ENCODE measurements around the gene CCDC34. TPM values are rescaled to one million over a fixed set of nuclear protein-coding genes. Genes with fewer than 3 reads are reported as not detected.

CCDC34 gene
- total RNA-seq, 3 donors from 2014 or later (not counting 1 experiment from before 2014, with no cell fraction given), result 0.99 to 3.0 (median 1.2) TPM

DNA sequence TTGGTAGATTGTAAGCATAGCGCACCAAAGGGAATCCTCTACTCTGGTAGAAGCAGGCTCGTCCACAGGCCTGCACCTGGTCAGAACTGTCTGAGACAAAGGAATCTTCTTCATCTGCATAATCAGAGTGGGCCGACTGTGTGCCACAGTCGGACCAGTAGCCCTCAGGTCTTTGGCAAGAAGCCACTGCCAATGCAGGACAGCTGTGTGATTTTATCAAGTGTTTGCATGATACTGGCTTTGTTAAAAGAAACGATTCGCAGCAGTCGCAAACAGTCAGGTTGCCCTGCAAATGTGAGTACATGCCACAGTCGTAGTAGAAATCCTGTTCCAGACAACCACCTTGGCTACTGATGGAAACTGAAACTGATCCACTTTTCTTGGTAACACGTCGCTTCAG lies 4.9 kb upstream of the CCDC34 start:
- H3K9me3 ChIP-seq (ENCODE audit: control insufficient read depth, insufficient read depth, low read length), result no peaks in the 10 kb centered on the region
- peaks cover under 1% of the 10 kb centered on the region for H3K4me1 ChIP-seq (ENCODE audit: control insufficient read depth, insufficient read depth, low read length)
- 92% methylated on average over 10 of the region's 10 CpGs for WGBS (ENCODE audit: insufficient coverage)
- TF ChIP-seq, protein P1, sequence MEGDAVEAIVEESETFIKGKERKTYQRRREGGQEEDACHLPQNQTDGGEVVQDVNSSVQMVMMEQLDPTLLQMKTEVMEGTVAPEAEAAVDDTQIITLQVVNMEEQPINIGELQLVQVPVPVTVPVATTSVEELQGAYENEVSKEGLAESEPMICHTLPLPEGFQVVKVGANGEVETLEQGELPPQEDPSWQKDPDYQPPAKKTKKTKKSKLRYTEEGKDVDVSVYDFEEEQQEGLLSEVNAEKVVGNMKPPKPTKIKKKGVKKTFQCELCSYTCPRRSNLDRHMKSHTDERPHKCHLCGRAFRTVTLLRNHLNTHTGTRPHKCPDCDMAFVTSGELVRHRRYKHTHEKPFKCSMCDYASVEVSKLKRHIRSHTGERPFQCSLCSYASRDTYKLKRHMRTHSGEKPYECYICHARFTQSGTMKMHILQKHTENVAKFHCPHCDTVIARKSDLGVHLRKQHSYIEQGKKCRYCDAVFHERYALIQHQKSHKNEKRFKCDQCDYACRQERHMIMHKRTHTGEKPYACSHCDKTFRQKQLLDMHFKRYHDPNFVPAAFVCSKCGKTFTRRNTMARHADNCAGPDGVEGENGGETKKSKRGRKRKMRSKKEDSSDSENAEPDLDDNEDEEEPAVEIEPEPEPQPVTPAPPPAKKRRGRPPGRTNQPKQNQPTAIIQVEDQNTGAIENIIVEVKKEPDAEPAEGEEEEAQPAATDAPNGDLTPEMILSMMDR (IDR thresholded peaks at IDR 0.05), result no peak
- intact Hi-C loops (cut with micrococcal nuclease), result no loop called here
- no peak for DNase-seq
- Mint-ChIP-seq H3K9me3 (no peaks in the 10 kb centered on the region), H3K27ac (no peak overlapping the region), H3K27me3 (ENCODE audit: low read depth in 2 of 2) (peaks cover 0 to 10% of the 10 kb centered on the region in 2 donors), H3K4me1 (peaks cover 9 to 11% of the 10 kb centered on the region in 2 donors), H3K4me3 (no peak overlapping the region), H3K36me3 (no peaks in the 10 kb centered on the region)
- no peaks in the 10 kb centered on the region for H3K36me3 ChIP-seq (ENCODE audit: control insufficient read depth, insufficient read depth, low read length)
- no peak overlapping the region for H3K27ac ChIP-seq (ENCODE audit: low read length)
- no peaks in the 10 kb centered on the region for H3K27me3 ChIP-seq (ENCODE audit: control insufficient read depth, insufficient read depth, low read length)
- H3K4me3 ChIP-seq (ENCODE audit: low read length), result no peak overlapping the region
- ATAC-seq, result no peak

DNA sequence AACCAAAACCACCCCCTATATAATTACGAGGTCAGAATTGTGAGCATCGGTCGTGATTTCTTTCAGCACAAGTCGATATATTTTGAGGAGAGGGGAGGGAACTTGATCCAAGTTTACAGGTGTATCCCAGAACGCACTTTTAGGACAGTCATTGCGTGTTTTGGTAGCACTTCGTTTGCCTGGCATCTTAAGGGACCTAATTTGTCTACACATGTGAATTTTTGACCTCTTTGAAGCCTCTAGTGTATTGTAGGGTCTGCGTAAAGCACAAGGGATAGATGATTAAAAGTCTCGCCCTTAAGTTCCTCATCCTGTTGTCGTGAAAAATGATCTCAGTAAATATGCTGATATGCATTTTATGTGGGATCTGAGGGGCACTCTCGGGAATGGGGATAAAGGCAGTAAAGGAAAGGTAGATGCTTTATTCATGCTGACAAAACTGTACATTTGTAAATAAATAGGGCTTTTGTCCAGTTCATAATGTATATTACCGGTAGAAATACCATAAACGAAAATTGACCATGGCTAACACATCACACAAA lies 632 bp upstream of the CCDC34 start:
- Mint-ChIP-seq H3K36me3 (no peaks in the 10 kb centered on the region), H3K4me1 (peaks cover 19 to 23% of the 10 kb centered on the region in 2 donors), H3K9me3 (no peaks in the 10 kb centered on the region), H3K4me3 (peak overlapping the region; percentile 89), H3K27me3 (ENCODE audit: low read depth in 2 of 2) (peaks cover 0 to 10% of the 10 kb centered on the region in 2 donors), H3K27ac (peak overlapping the region; percentile 81 to 86)
- Histone ChIP-seq H3K4me1 (ENCODE audit: control insufficient read depth, insufficient read depth, low read length) (peaks cover 5% of the 10 kb centered on the region), H3K27ac (ENCODE audit: low read length) (peak overlapping the region; percentile 1), H3K4me3 (ENCODE audit: low read length) (peak overlapping the region; percentile 81), H3K9me3 (ENCODE audit: control insufficient read depth, insufficient read depth, low read length) (no peaks in the 10 kb centered on the region), H3K27me3 (ENCODE audit: control insufficient read depth, insufficient read depth, low read length) (no peaks in the 10 kb centered on the region), H3K36me3 (ENCODE audit: control insufficient read depth, insufficient read depth, low read length) (no peaks in the 10 kb centered on the region)
- TF ChIP-seq, protein P1 (IDR thresholded peaks at IDR 0.05), result no peak
- intact Hi-C loops (cut with micrococcal nuclease), result loop anchor here (1.0 kb wide), 1 partner anchor 143 kb away; the partner anchor contains the start of gene LIN7C
- no peak for ATAC-seq
- DNase-seq, result no peak
- WGBS (ENCODE audit: insufficient coverage), result 37% methylated on average over 11 of the region's 13 CpGs

DNA sequence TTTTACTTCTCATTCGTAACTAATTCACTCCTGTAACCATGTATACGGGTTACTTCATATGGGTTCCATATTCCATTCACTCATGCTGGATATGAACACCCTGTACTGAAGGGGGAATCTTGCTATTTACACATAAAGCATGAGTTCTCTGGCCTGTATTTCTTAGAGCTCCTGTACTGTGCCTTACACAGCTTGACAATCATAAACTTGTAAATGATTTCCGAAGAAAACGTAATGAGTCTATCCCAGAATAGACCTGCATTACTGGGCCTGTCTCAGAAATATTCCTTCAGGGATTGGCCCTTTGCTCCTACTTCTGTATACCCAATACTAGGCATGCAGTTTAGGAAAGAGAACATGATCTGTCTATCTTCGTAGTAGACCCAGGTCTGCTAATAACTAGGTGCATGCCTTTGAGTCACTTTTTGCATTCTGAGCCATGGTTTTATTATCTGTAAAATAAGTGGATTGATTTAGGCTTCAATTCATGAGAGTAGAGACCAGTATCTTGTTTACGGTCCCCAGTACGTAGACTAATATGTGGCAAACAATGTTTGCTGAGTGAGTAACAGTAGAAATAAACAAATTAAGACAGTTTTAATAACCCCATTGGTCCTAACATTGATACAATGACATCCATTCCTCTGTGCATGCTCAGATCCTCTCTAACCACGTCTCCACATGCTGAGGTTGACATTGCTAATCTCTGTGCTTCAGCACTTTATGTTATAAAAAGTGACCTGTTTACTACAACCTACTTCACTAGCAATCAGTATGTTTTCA lies 1.2 kb downstream of the CCDC34 start:
- Histone ChIP-seq H3K36me3 (ENCODE audit: control insufficient read depth, insufficient read depth, low read length) (no peaks in the 10 kb centered on the region), H3K9me3 (ENCODE audit: control insufficient read depth, insufficient read depth, low read length) (no peaks in the 10 kb centered on the region), H3K4me3 (ENCODE audit: low read length) (no peak overlapping the region), H3K4me1 (ENCODE audit: control insufficient read depth, insufficient read depth, low read length) (peaks cover 5% of the 10 kb centered on the region), H3K27ac (ENCODE audit: low read length) (no peak overlapping the region), H3K27me3 (ENCODE audit: control insufficient read depth, insufficient read depth, low read length) (no peaks in the 10 kb centered on the region)
- 91% methylated on average over 8 of the region's 8 CpGs for WGBS (ENCODE audit: insufficient coverage)
- H3K36me3 Mint-ChIP-seq, result no peaks in the 10 kb centered on the region
- intact Hi-C loops (cut with micrococcal nuclease), result no loop called here
- no peak overlapping the region for H3K27ac Mint-ChIP-seq
- no peaks in the 10 kb centered on the region for H3K9me3 Mint-ChIP-seq
- TF ChIP-seq, protein P1 (IDR thresholded peaks at IDR 0.05), result no peak
- DNase-seq, result no peak
- peaks cover 19 to 23% of the 10 kb centered on the region in 2 donors for H3K4me1 Mint-ChIP-seq
- ATAC-seq, result no peak
- H3K4me3 Mint-ChIP-seq, result peak overlapping the region; percentile 89
- no peaks in the 10 kb centered on the region for H3K27me3 Mint-ChIP-seq (ENCODE audit: low read depth in 2 of 2)
